Epithelial cell of proximal tubule (primary cell): Measurements from ENCODE around the gene LRRTM4. TPM values are rescaled to one million over a fixed set of nuclear protein-coding genes. Genes with fewer than 3 reads are reported as not detected.
A peak's percentile ranks its signal among the peaks of the same experiment; 100 is the strongest.

ENCODE experiments used
- DNase-seq: peaks from one replicate; pipeline ENCODE4 v3.0.0-alpha.2; 2011; ENCODE audit warnings: low read depth
- H3K4me3 ChIP-seq: 2 replicates; pipeline ENCODE4 v1.5.1; 2011; ENCODE audit warnings: low read depth, mild to moderate bottlenecking, low read length
- total RNA-seq: library from RNA; depleted of rRNA; stranded (reverse); fragments of >200 nt; gene quantifications from 2 replicates; pipeline ENCODE4 v1.2.3, GENCODE V29; 2015
- TF ChIP-seq, protein P1 (sequence below): conservative IDR thresholded peaks from 2 replicates; pipeline ENCODE4 v1.5.1; 2012; ENCODE audit warnings: low read depth, mild to moderate bottlenecking, low read length

The LRRTM4 gene
- total RNA-seq, 1 donor from 2014 or later, result not detected

DNA sequence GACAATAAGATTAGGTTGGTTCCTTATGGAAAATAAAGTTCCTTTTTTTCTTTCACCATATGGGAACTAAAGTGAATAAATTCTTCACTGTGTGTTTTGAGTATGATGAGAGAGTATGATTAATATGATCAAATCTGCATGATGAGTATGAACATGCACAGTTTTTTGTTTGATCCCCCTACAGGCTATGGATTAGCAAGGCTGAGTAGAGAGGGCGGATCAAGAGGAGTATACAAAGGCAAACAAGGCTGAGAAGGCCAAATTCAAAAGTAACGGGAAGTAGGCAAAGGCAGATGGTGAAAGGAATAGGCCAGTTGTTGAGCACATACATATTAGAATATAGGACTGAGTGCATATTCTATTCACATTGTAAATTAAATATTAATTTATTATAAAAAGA lies 508.2 kb downstream of the LRRTM4 start:
- no peak for DNase-seq
- H3K4me3 ChIP-seq, result no peak overlapping the region
- TF ChIP-seq, protein P1, sequence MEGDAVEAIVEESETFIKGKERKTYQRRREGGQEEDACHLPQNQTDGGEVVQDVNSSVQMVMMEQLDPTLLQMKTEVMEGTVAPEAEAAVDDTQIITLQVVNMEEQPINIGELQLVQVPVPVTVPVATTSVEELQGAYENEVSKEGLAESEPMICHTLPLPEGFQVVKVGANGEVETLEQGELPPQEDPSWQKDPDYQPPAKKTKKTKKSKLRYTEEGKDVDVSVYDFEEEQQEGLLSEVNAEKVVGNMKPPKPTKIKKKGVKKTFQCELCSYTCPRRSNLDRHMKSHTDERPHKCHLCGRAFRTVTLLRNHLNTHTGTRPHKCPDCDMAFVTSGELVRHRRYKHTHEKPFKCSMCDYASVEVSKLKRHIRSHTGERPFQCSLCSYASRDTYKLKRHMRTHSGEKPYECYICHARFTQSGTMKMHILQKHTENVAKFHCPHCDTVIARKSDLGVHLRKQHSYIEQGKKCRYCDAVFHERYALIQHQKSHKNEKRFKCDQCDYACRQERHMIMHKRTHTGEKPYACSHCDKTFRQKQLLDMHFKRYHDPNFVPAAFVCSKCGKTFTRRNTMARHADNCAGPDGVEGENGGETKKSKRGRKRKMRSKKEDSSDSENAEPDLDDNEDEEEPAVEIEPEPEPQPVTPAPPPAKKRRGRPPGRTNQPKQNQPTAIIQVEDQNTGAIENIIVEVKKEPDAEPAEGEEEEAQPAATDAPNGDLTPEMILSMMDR, result no peak

DNA sequence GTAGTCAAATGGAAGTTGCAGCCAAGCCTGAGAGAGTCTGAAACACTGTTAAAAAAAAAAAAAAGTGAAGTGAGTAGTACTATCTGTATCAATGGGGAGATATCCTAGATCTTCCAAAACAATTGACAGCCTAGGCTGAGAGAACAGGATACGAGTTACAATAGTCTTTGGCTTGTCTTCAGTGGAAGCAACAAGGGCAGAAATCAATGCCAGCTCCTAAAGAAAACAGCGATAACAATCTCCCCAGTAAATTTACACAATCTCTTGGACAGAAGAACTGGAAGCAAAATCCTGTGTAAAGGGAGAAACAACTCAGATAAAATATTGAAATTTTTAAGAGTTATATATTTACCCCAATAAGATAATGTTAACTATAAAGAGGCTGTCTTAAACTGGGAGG lies 508.7 kb downstream of the LRRTM4 start:
- DNase-seq, result no peak
- no peak overlapping the region for H3K4me3 ChIP-seq

DNA sequence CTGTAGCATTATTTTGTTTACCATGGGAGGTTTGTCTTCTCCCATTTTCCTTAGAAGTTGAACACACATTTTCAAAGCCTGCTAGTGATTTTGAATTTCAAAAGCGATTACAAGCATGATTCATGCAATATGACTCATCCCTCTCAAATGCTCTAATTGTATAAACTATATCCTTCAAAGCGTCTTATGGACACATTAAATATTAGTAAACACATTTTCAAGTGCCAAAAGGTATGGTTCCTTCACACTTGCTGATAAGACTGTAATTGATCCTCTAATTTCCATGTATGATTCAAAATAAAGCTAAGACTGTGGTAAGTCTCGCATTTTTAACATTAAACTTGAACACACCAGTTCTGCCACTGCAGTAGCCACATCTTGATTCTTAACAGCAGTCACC lies 512.9 kb downstream of the LRRTM4 start:
- TF ChIP-seq, protein P1, result no peak
- peak; percentile 63 for DNase-seq
- no peak overlapping the region for H3K4me3 ChIP-seq

More for the DNA sequence above, 508.7 kb downstream of the LRRTM4 start:
- TF ChIP-seq, protein P1, result no peak

DNA sequence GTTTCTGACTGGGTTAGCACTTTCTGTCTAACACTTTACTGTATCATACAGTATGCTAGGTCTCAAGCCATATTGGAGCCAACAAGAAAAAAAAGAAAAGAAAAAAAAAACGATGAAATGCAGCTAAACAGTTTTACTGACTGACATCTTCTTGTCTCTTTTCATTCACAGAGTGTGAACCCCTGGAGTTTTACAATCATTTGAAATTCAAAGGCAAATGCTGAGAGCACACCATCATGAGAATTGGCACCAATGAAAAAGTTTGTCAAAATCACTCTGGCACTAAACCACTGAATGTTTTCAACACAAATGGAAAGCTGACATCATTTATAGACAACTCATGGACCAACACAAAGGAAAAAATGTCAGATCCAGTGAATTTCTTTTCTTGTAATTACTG lies 513.3 kb downstream of the LRRTM4 start:
- H3K4me3 ChIP-seq, result no peak overlapping the region
- no peak for DNase-seq
- TF ChIP-seq, protein P1, result no peak

DNA sequence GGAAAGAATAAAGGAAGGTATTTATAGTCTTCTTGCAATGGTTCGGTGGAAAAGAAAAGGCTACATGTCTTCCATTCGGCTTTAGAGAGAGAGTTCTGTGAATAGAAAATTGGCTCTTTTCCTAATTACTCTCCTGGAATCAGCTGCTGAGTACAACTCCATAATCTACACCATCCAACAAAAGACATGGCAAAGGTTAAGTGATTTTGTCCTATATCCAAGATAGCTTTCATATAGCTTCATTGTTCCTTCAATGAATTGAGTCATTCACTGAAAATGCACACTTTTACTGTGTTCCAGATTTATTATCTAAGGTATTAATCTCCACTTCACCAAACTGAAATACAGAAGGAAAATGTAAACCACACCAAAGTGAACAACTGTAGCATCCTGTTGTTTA lies 514.5 kb downstream of the LRRTM4 start:
- no peak for DNase-seq
- TF ChIP-seq, protein P1, result no peak
- no peak overlapping the region for H3K4me3 ChIP-seq

DNA sequence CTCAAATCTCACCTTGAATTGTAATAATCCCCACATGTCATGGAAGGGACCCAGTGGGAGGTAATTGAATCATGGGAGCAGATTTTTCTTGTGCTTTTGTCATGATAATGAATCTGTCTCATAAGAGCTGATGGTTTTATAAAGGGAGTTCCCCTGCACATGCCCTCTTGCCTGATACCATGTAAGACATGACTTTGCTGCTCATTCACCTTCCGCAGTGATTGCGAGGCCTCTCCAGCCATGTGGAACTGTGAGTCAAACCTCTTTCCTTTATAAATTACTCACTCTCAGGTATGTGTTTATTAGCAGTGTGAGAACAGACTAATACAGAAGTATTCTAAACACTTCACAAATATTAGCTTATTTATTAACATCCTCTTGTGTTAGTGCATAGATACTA lies 516.7 kb downstream of the LRRTM4 start:
- peak; percentile 81 for DNase-seq
- TF ChIP-seq, protein P1, result no peak

DNA sequence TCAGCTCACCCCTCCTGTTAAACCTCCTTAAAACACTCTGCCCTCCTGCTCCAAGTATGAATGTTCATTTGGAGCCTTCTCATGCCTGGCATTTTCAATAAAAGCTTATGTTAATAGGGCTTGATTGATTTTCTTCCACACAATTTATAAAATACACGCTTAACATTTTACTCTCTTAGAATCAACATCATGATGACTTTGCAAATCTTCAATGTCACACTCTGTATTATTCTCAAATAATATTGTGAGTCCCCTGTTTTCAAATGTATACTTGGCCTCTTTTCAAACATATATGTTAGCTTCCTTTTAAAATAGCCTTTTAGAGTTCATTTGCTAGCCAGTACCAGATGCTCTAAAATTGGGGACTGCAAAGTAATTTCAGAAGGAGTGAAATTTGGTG lies 520.3 kb downstream of the LRRTM4 start:
- no peak overlapping the region for H3K4me3 ChIP-seq
- TF ChIP-seq, protein P1, result no peak
- DNase-seq, result no peak

More for the DNA sequence above, 516.7 kb downstream of the LRRTM4 start:
- no peak overlapping the region for H3K4me3 ChIP-seq
